ENCODE data around the gene CARHSP1.
"Not testable (repeated sequence)": the region's sequence is repeated elsewhere in the genome, so short reads cannot be mapped to it uniquely, and the experiment has no call there.

The CARHSP1 gene

GRCh38 chr16:8828541-8829165, 40.2 kb downstream of the CARHSP1 start:
- no peak for DNase-seq (ENCODE audit: low read depth in 2 of 2)

DNA sequence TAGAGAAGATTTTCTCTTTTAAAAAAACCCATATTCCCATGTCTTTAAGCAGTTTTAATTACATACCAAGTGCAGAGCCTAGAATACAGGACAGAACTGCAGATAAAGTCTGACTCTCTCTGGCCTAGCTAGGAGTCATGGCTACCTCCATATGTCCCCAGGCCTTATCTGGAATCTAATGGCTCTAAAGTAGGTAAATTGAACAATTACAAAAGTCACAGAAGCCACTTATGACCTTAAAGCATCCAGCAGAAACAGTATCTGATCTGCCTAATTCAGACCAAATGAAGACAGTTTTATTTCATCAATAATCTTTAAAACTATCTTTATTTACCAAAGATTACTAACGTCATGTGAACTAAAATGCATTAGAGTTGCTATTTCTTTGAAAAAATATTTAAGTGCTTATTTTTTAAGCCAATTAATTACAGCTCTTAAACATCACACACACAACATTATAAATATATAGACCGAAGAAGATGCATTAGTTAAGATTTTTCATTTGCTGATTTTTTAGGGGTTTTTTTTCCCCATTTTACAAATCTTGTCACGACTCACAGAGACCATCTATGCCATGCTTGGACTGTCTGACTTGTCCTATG, 42.4 kb downstream of the CARHSP1 start:
- no peak for DNase-seq (ENCODE audit: low read depth in 2 of 2)

DNA sequence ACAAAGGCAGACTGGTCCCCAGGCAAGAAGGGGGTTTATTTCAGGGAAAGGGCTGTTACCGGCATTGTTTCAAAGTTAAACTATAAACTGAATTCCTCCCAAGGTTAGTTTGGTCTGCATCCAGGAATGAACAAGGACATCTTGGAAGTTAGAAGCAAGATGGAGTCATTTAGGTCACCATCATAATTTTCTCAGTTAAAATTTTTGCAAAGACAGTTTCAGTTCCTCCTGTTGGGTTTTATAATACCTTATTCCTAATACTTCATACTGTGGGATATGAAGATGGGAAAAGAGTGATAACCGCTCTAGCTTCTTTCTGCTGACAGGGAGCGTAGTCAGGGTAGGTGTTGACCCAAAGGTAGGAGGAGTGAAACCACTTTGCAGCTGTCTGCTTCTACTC, 46.4 kb downstream of the CARHSP1 start:
- no peak for DNase-seq (ENCODE audit: low read depth in 2 of 2)

DNA sequence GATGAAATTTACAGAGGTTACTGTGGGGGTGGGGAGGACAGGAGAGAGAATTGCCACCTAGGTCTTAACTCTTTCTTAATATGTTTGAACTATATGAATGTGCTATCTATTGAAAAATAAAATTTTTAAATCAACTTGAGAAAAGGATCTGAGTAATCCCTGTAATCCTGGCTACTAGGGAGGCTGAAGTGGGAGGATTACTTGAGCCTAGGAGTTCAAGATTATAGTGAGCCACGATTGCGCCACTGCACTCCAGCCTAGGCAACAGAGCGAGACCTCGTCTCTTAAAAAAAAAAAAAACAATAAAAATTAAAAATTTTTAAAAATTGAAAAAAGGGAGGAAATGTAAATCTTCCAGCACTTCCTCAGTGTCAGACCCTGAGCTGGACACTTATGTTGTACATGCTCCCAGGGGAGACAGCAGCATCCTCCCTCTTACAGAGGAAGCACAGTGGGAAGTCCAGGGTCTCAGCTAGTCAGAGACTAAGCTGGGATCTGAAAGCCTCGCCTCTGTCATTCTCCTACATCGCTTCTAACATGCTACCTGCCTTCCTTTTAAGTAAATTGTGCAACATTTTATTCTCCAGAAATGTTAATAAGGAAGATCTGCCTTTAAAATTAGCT, 49.3 kb downstream of the CARHSP1 start:
- DNase-seq (ENCODE audit: low read depth in 2 of 2) = no peak

DNA sequence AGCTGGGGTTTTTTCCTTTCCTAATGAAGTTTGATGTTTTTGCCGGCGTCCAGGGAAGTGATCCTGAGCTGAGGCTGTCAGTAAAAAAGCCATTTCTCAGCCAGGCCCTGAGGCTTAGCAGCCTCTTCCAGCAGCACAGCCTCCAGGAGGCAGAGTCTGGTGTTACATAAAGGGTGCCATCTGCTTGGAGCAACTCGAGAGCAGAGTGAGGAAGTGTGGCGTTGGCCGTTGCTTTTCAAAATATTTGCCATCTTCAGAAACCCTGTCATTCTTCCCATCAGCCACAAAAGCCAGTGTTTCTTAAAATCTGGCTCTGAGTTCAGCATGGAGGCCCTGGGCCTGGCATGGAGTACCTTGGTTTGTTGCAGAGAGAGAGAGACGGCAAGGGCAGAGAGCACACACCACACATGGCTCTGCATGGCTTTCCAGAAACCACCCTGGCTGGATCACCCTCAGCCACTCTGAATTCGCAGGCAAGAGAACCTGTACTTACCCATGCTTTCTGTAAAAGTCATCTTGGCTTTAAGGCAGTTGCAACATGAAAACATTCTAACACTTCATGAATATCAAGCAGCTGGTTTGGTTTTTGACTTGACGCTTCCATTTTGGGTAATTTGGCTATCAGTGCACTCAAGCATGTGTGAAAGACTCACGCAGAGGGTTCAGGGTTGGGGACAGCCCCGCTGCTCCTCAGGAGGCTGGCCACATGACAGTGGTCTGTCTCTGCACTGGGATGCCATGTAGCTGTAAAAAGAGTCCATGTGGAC, 50.1 kb downstream of the CARHSP1 start:
- DNase-seq (ENCODE audit: low read depth in 2 of 2) = no peak

- DNase-seq (ENCODE audit: low read depth in 2 of 2) = no peak
These were observed 51.7 kb downstream of the CARHSP1 start for GRCh38 chr16:8816967-8817655.

- DNase-seq (ENCODE audit: low read depth in 2 of 2) = no peak
These were observed 54.6 kb downstream of the CARHSP1 start for GRCh38 chr16:8814095-8814806.

DNA sequence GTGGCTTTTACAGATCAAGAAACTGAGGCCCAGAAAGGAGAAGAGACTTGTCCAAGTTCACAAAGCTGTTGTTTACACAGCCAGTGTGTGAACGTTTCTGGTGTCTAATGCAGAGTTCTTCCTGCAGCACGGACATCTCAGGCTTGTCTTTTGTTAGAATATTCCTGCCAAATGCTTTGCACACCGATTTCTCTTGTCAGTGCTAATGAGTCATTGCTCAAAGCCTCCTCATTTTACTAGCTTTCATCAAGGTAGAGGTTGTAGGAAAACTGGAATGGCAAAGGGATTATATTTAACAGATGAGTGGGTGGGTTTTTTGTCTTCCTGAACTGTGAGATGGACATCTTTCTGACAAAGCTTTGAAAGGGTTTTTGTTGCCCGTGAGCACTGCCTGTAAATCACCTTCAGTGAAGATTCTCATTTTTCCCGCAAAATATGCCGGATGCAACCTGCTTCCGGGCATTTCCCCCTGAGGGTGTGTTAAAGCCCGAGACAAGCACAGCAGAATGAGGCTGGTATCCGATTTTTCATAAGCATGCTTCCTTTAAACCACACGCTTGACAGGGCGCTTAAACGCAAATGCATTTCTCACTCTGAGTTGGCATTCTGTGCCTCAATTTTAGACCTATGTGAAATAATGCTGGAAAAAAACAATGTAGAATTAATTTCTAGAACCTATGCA, 56.5 kb downstream of the CARHSP1 start:
- DNase-seq (ENCODE audit: low read depth in 2 of 2) = no peak

GRCh38 chr16:8808613-8809353, 60.0 kb downstream of the CARHSP1 start:
- DNase-seq (ENCODE audit: low read depth in 2 of 2) = no peak

- no peak for DNase-seq (ENCODE audit: low read depth in 2 of 2)
These were observed 60.8 kb downstream of the CARHSP1 start for GRCh38 chr16:8808009-8808408.

GRCh38 chr16:8807189-8807588, 61.6 kb downstream of the CARHSP1 start:
- no peak for DNase-seq (ENCODE audit: low read depth in 2 of 2)

DNA sequence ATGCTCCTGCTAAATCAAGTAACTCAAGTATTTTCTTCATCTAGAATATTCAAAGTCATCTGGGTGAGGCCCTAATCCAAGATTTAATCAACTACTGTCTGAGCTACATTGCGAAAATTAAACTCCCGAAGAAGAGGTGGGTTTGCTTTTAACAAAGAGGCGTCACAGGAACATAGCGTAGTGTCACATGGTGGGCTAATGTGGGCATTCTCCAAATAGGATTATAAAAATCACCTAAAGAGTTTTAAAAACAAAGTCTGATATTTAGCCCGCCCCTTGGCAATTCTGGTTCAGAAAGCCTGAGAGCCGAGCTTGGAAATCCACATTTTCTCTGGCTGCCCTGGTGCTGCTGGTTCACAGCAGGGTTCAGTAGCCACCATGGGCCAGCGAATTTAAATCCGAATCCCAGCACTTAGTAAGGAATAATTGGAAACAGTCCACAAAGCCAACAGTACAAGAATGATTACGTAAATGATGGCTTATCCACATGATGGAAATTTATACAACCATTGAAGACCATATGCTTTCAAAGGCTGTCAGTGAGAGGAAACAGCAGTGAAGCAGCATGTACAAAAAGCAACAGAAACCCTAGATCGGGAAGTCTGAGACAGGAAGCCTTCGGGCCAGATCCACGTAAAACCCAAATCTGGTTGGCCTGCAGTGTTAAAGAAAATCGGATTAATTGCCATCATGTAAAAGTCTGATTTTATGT, 62.4 kb downstream of the CARHSP1 start:
- no peak for DNase-seq (ENCODE audit: low read depth in 2 of 2)

DNA sequence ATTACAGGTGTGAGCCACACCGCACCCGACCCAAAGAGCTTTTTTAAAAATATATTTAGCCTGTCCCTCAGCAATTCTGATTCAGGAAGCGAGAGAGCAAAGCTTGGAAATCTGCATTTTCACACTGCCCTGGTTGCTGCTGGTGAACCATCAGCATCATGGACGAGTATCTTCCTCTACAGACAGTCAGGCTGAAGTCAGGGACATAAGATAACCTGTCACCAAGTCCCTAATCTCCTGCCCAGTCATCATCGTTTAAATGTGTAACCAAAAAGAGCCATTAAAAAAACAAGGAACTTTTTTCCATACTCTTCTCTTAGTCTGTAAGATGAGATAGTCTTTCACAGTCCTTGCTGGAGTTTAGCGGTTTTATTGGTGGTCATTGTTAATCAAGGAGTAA, 64.5 kb downstream of the CARHSP1 start:
- DNase-seq (ENCODE audit: low read depth in 2 of 2) = no peak

DNA sequence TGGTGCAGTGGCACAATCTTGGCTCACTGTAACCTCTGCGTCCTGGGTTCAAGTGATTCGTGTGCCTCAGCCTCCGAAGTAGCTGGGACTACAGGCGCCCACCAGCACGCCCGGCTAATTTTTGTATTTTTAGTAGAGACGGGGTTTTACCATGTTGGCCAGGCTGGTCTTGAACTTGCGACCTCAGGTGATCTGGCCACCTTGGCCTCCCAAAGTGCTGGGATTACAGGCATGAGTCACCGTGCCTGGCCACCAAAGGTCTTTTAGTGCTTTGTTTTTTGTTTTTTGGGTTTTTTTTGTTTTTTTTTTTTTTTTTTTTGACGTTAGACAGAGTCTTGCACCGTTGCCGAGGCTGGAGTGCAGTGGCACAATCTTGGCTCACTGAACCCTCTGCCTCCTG, 65.1 kb downstream of the CARHSP1 start:
- DNase-seq (ENCODE audit: low read depth in 2 of 2) = not testable (repeated sequence)

All from stimulated activated CD4-positive, alpha-beta T cell treated with anti-CD3 and anti-CD28 coated beads, Interleukin-12 subunit alpha, Interleukin-12 subunit beta, amount 100 ng/mL, for 24 hours (primary cell).